GM19395 (cell line): ENCODE data around the gene DPYD.
A peak's percentile ranks its signal among the peaks of the same experiment; 100 is the strongest.

ENCODE experiments used
- ATAC-seq: cut with Tn5 transposase; IDR thresholded peaks from one replicate; pipeline ENCODE4 v1.9.1; 2021; ENCODE audit warnings: mild to moderate bottlenecking, moderate library complexity; ENCODE audit not compliant: unreplicated experiment

DPYD gene

DNA sequence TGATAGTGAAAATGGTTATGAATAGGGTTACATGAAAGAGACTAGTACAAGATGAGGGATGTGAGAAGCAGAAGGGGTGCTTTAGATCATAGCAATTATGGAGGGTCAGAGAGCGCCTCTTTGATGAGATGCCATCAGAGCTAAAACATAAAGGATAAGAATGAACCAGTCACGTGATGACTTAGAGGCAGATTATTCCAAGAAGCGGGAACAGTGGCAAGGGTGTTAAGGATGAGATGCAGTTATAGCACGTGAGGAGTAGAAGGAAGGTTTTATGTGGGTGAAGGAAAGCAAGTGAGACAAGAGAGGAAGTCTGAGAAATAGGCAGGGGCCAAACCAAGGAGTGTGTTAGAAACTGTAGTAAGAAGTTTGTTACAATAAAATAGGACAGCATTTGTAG is 360.1 kb downstream of the DPYD start:
- ATAC-seq, result no peak

DNA sequence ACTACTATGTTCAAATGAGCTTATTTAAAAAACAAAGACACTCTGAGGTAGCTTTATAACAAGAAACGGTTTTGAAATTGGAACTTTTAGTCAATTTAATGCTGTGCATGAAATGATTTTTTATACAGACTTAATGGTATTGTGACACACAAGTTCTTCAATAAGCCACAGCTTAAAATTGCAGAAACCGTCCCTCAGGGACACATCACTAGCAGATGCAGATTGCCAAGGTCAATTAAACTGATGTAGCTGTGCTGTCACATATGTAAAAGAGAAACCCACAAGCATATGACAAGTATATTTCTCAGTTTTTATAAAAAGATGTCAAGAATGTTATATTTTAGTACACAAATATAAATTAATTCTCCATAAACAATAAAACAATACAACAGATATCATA is 366.9 kb downstream of the DPYD start:
- ATAC-seq, result no peak

DNA sequence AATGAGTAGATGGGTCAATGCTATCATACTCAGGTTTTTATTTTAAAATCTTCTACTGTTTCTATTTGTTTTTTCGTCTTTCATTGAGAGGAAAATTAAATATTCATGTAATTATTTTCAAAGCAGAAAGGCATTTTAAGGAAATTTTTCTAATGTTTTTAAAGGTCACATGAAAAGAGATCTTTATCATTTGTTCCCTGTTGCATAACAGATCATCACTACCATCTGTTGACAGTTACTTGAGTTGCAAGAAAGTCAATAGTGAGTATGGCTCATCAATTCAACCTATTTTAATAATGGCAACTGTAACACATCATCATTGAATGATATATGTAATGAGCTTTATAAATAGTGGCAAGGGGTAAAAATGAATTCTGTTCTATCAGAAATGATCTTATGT is 369.7 kb downstream of the DPYD start:
- ATAC-seq, result no peak

DNA sequence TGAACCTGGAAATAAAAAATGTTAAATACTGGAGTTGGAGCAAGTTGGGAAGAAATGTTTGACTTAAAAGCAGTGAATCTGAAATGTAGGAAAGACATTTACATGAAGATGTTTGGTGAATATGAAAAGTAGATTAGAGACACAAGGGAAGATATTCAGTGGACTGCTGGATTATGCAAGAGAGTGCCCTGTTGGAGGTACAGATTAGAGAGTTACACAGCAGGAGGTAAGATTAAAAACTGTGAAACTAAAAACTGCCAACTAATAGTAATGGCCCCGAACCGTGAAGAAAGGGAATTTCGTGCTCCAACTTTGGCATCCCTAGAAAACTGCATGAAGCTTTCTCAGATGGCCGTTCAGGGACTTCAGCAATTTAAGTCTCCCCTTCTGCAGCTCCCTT is 375.4 kb downstream of the DPYD start:
- ATAC-seq, result no peak

DNA sequence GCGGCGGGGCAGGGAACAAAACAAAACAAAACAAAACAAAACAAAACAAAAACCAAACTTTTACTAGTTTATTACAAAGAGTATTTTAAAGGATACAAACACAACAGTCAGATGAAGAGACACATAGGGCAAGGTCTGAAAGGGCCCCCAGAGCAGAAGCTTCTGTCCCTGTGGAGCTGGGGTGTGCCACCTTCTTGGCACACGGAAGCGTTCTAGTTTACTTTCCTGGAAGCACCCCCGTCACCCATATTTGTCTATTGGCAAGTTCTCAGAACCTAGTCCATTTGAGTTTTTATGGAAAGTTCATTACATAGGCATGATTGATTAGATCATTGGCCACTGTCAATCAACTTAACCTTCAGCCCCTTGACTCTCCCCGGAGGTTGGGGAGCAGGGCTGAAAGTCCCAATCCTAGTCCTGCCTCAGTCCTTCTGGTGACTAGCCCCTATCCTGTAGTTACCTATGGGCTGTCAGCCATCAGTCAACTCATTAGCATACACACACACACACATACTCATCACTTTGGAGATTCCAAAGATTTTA is 380.4 kb downstream of the DPYD start:
- no peak for ATAC-seq

DNA sequence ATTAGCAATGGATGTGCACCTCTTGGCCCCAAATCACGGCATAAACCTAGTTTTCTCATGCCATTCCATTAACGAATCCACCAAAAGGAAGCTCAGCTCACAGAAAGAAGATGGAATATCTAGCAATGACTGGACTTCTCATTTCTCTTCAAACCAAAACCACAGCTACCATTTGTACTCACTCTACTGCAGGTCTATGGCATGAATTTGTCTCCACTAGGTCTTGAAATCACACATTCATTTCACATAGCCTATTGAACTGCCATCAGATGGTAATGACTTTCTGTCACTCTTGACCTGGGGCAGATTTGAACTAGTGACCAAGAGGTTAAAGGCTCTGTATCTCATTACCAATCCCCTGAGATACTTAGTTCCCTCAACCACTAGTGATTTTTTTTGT is 382.7 kb downstream of the DPYD start:
- ATAC-seq, result no peak

DNA sequence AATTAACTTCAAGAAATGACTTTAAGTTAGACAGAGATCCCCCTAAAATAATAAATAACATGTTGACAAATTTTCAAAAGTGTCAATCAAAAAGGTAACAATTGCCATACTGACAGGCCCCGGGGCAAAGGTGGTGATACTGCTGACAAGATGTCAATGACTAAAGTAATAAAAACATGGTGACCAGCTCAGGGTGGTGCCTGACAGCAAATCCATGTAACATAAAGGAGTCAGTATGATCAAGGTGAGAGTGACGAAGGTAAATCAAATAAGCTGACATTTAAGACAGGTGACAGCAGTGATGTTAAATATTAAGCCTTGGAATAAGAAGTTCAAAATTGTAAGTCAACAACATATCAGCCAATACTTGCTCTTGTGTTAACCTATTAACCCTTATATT is 387.5 kb downstream of the DPYD start:
- ATAC-seq, result no peak

DNA sequence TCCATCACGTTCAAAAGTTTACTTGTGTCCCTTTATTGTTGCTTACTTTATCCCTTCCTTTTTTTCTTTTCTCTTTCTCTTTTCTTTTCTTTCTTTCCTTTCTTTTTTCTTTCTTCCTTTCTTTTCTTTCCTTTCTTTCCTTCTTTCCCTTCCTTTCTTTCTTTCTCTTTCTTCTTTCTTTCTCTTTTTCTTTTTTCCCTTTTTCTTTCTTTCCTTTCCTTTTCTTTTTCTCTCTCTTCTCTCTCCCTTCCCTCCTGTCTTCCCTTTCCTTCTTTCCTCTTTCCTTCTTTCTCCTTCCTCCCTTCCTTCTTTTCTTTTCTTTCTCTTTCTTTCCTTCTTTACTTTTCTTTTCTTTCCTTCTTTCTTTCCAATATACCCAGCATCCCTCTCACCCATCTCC is 391.2 kb downstream of the DPYD start:
- ATAC-seq, result no peak

DNA sequence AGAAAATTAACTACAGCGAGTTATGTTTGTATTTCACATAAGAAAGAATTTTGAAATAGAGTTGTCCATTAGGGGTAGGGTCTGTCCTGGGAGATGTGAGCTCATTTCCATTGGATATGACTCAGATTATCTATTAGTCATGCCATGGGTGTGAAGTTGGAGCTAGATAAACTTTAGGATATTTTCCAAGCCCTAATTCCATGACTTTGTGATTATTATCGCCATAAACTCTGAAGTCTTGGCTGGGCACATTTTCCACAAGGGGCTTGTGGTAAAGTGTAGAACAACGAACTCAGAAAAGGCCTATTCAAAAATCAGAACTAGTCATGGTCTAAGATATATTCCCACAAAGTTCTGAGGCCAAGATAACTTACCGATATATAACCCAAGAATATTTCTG is 396.6 kb downstream of the DPYD start:
- ATAC-seq, result no peak

DNA sequence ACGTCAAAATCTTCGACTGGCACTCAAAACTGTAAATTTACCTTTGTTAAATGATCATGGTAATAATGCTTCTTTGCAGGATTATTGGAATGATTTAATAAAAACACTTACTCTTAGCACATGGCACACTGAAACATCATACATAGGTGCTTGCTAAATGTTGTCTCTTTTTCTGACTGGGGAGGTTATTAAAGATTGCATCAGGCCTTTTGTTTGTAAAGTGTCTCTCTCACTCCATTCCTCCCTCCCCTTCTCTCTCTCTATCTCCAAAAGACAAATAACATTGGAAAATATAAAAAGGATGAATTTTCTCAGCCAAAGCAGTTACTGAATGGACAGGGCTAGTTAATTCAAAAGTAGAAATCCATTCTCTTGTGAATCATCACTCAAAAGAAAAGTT is 404.2 kb downstream of the DPYD start:
- no peak for ATAC-seq

DNA sequence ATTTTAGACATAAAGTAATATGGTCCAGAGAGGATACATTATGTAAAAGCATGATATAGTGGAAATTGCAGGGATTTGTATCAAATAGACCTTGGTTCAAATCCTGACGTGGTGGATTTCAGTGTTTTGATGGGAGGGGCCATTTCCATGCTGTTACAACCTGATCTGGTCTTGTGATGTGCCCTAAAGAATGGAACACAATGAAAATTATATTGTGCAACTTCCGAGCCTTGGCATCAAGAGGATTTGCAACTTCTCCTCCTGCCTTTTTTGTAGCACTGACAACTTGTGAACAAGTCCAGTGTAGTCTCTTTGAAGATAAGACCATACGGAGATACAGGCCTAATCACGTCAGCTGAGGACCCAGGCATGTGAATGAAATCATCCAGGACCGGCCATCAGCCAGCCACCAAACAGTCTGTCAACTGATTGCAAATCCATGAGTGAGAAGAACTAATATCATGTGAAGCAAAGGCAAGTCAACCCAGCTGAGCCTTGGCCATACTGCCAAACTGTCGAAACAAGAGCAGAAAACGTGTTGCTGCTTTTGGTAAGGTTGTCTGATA is 412.1 kb downstream of the DPYD start:
- ATAC-seq, result no peak

DNA sequence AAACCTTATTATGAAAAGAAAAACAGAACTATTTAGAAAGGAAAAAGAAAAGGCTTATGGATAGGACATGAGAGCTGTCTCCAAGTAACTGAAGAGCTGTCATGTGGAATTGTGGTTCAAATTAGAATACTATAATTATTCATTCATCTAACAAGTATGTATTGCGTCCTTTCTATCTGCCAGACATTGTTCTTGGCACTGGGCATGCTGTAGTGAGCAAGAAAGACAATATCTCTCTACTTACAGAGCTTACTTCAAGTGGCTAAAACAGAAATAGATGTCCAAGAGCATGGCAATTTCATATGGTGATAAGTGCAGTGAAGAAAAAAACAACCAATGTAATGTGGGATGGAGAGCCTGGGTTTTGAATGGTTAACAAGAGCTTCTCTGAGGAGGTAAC is 413.0 kb downstream of the DPYD start:
- ATAC-seq, result no peak

DNA sequence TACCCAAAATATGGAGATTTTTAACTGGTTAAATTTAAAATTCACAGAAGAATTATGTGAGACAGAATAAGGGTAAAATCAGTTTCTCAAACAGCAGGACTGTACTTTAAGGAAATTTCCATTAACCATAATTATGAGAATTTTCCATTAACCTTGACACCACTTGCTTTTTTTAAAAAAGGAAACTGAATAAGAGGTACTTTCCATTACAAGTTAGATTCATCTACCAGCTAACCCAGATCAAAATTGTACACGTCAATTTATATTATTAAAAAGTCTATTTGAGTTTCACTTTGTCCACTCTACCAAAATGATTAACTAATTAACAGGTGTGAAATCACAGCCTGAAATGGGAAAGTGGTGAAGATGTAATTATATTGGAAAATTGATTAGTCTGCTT is 414.5 kb downstream of the DPYD start:
- no peak for ATAC-seq

DNA sequence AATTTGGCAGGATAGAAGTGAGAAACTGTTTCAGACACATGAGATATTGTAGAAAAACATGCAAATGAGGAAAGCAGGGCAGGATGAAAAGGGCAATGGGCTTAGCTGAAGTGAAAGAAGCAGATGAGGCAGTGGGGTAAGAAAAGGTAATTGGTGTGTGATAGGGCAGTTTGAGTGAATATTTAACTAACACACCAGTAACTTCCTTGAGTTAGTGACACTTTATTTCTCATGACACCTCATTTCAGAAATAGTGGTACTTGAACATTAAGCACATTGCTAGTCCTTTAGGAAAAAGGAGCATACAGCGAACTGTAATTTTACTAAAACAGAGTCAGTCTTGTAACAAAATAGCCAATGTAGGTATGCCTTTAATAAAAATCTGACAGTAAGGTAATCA is 415.0 kb downstream of the DPYD start:
- ATAC-seq, result peak; percentile 99

DNA sequence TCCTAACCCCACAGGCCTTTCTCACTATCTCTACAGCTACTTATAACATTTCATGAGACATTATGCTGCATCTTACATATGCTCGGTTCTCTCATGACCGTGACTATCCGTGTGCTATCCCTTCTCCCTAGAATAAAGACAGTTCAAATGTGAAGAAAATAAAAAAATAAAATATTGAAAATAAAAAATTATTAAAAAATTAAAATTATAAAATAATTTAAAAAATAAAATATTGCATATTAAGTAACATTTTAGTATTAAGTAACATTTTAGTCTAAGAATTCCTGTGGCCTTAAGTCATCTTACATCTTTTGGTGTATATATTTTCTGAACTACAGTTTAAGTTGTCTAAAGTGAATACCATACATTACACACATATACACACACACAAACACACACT is 415.5 kb downstream of the DPYD start:
- peak; percentile 30 for ATAC-seq

DNA sequence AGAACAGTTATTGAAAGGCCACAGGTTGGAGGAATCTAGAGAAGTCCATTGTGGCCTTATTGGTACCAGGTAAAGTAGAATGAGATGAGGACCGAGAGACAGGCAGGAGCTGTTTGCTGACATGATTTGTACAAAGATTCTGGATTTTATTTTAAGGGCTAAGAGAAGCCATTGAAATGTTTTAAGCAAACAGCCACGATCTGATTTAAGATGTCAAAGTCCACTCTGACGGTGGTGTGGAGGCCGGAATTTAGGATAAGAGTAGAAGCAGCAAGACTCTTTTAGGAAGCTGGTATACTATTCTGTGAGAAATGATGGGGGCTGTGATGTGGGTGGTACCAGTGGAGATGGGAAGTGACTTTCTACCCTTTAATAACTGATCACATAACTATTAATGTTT is 418.5 kb downstream of the DPYD start:
- ATAC-seq, result no peak

DNA sequence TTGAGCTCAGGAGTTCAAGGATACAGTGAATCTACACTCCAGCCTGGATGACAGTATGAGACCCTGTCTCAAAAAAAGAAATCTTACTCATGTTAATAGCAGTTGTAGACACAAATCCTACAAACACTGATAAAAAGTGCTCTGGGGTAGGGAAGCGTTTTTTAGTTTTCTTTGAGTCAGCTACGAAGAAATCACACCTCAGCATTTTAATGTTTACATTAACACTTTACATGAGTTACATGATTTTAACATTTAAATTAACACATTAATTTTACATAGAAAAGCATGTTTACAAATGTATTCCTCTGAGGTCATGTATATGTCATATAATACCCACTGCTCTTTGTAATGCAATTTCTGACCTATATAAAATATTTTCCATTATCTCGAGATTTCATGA is 419.2 kb downstream of the DPYD start:
- no peak for ATAC-seq

DNA sequence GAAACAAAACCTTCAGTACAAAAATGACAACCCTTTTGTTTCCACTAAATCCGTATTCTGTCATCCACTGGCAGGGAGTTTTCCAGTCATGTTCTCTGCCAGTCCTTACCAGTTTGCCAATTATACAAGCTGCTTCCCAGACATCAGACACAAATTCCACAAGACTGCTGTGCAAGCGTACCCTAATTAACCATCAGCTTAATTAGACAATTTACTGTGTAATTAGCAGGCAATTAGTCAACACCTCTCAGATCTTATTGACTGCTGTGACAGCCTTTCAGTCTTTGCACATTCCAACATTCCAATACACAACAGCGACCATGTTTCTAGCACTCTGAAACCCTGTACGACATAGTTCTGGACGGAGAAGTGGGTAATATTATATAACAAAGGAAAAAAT is 420.1 kb downstream of the DPYD start:
- ATAC-seq, result no peak

DNA sequence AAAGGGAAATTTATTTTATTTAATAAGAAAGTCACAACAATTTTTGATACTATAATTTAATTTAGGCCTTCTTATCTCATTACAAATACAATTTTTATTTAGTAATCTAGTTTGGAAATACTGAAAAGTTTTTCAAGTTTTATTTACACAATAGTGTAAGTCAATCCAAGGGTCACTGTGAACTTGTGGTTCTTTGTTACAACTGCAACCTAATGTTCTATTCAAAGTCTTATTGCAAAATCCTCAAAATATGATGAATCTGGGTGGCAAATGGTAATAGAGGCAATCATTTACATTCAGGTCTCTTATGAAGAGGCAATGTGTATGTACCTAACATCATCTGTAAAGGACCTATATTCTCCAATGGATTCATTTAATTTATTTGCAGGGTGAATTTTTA is 421.2 kb downstream of the DPYD start:
- ATAC-seq, result no peak

DNA sequence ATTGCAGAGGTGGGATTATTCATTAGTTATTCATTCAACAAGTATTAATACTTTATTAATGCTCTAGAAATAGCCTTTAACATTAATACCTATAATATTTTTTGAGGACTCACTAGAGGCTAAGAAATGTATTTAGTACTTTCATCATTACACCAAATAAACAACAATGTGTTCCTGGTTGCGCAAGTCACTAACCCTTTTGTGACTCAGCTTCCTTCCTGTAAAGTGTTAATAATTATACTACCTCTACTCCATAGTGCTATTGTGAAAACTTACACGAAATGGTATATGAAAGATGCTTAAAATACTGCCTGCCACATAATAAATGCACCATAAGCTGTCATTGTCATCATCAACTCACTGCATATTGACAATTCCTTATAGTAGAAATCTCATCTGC is 431.0 kb downstream of the DPYD start:
- ATAC-seq, result peak; percentile 81

DNA sequence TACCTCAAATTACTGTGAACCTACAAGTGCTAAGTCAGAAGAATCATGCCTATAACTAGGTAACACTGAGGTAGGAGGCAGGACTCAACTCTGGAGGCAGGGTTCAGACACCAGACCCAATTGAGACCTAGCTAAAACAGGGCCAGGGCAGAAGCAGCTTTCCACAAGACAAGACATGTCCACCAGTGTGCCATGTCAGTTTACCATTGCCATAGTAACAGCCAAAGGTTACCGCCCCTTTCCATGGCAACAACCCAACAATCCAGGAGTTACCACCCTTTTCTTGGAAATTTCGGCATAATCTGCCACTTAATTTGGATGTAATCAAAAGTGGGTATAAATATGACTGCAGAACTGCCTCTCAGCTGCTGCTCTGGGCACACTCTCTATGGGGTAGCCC is 432.3 kb downstream of the DPYD start:
- ATAC-seq, result no peak

DNA sequence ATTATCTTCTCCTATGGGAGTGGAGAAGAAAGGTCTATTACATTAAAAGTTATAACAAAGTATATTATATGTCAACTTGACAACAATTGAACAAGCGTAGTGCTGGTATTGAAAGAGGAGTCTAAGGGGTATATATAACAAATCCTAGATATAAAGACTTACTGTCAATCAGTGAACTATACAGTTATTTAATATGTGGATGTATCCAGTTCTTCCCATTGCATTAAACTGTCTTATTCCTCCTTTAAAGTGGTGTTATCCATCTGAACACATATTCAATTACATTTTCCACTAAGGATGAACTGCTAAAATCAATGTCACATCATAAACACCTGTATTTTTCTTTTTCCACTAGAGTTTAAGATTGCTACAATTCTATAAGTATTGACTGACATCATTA is 438.8 kb downstream of the DPYD start:
- no peak for ATAC-seq

DNA sequence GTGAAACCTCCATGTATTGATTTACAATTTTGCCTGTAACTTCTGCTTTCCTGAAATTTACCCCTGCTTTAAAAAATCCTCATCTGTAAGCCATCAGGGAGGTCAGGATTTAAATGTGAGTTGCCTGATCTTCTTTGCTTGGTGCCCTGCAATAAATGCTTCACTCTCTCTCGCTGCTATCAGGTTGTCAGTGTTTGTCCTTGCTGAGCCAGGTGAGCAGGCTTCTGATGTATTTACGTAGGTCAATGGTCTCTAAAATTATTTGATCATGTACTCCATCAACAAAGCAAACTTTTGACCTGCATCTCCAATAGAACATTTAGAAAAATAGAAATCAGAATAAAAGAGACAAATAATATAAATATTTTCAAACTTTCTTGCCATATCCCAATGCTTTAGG is 453.4 kb downstream of the DPYD start:
- ATAC-seq, result no peak

DNA sequence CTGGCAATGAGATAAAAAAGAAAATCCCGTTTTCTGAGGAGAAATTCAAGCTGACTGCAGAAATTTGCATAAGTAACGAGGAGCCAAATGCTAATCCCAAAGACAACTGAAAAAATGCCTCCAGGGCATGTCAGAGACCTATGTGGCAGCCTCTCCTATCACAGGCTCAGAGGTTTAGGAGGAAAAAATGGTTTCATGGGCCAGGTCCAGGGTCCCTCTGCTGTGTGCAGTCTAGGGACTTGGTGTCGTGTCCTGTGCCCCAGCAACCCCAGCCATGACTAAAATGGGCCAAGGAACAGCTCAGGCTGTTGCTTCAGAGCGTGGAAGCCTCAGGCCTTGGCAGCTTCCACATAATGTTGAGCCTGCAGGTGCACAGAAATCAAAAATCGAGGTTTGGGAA is 456.5 kb downstream of the DPYD start:
- no peak for ATAC-seq
